Glutamatergic neuron (in vitro differentiated cells): ENCODE measurements around the gene SENP2. TPM values are rescaled to one million over a fixed set of nuclear protein-coding genes. Genes with fewer than 3 reads are reported as not detected.

Experiments
- DNase-seq: peaks from one replicate; pipeline ENCODE4 v3.0.0; 2022
- H3K27ac Mint-ChIP-seq: one replicate; pipeline ENCODE4 v1.8.0; 2020; ENCODE audit warnings: mild to moderate bottlenecking, mixed read lengths, inconsistent platforms; ENCODE audit not compliant: unreplicated experiment
- H3K27me3 Mint-ChIP-seq: one replicate; pipeline ENCODE4 v1.8.0; 2020; ENCODE audit warnings: mild to moderate bottlenecking, moderate library complexity, mixed read lengths, inconsistent platforms; ENCODE audit not compliant: unreplicated experiment
- H3K36me3 Mint-ChIP-seq: one replicate; pipeline ENCODE4 v1.8.0; 2020; ENCODE audit warnings: mild to moderate bottlenecking, mixed read lengths, inconsistent platforms; ENCODE audit not compliant: unreplicated experiment
- H3K4me1 Mint-ChIP-seq: one replicate; pipeline ENCODE4 v1.8.0; 2020; ENCODE audit warnings: mild to moderate bottlenecking, low read depth, mixed read lengths, inconsistent platforms; ENCODE audit not compliant: unreplicated experiment
- H3K4me3 Mint-ChIP-seq: one replicate; pipeline ENCODE4 v1.8.0; 2020; ENCODE audit warnings: mild to moderate bottlenecking, mixed read lengths, inconsistent platforms; ENCODE audit not compliant: unreplicated experiment
- H3K9me3 Mint-ChIP-seq: one replicate; pipeline ENCODE4 v1.8.0; 2020; ENCODE audit warnings: mild to moderate bottlenecking, moderate library complexity, mixed read lengths, inconsistent platforms; ENCODE audit not compliant: unreplicated experiment
- CTCF ChIP-seq: fragments of 200-600 bp; sonication (generic); IDR thresholded peaks from one replicate; pipeline ENCODE4 v1.5.0; 2021; ENCODE audit not compliant: partially characterized antibody, unreplicated experiment
- total RNA-seq: library from RNA; stranded (reverse); fragmentation: NEBNext Ultra II Directional; extraction: Animal tissue kit (Norgen Biotek cat#: 25700); gene quantifications from one replicate; pipeline ENCODE4 v1.2.1, GENCODE V29; 2021; ENCODE audit not compliant: unreplicated experiment

SENP2 gene
- total RNA-seq, 1 donor from 2014 or later = 54.6 TPM

- TF ChIP-seq CTCF = peak; percentile 79
- Mint-ChIP-seq H3K27me3 (peaks cover 1% of the 10 kb centered on the region), H3K27ac (no peak overlapping the region), H3K36me3 (peaks cover 17% of the 10 kb centered on the region), H3K9me3 (peaks cover 8% of the 10 kb centered on the region), H3K4me3 (no peak overlapping the region), H3K4me1 (no peaks in the 10 kb centered on the region)
- no peak for DNase-seq
Observed at GRCh38 chr3:185677146-185677829, 91.2 kb downstream of the SENP2 start.

- peaks cover 17% of the 10 kb centered on the region for H3K36me3 Mint-ChIP-seq
- no peak for TF ChIP-seq CTCF
- no peak overlapping the region for H3K4me3 Mint-ChIP-seq
- H3K9me3 Mint-ChIP-seq = peaks cover 6% of the 10 kb centered on the region
- peaks cover 1% of the 10 kb centered on the region for H3K27me3 Mint-ChIP-seq
- H3K27ac Mint-ChIP-seq = no peak overlapping the region
- DNase-seq = no peak
- H3K4me1 Mint-ChIP-seq = no peaks in the 10 kb centered on the region
Observed at GRCh38 chr3:185678027-185678426, 91.9 kb downstream of the SENP2 start.

DNA sequence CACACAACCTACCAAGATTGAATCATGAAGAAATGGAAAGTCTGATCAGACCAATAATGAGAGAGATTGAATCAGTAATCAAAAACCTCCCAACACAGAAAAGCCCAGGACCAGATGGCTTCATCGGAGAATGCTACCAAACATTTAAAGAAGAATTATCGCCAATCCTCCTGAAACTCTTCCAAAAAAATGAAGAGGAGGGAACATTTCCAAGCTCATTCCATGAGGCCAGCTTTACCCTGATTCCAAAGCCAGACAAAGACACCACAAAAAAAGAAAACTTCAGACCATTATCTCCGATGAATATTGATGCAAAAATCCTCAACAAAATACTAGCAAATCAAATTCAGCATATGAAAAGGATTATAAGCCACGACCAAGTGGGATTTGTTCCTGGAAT is 94.1 kb downstream of the SENP2 start:
- Mint-ChIP-seq H3K9me3 (peaks cover 6% of the 10 kb centered on the region), H3K4me1 (no peaks in the 10 kb centered on the region), H3K4me3 (no peak overlapping the region), H3K27me3 (no peaks in the 10 kb centered on the region), H3K27ac (no peak overlapping the region), H3K36me3 (peaks cover 17% of the 10 kb centered on the region)
- no peak for DNase-seq
- no peak for TF ChIP-seq CTCF

Other genes starting within 250 kb of the SENP2 start
- gene MAP3K13, start 223.2 kb upstream of the SENP2 start, total RNA-seq = 110 TPM
- 12.6 TPM for gene TMEM41A, start 87.3 kb upstream of the SENP2 start, total RNA-seq
- not detected for gene LIPH, start 33.7 kb upstream of the SENP2 start, total RNA-seq
- gene IGF2BP2, start 238.7 kb downstream of the SENP2 start, total RNA-seq = 118 TPM